MV-4-11 (cell line): ENCODE results near the gene NMNAT2.

ENCODE experiments used
- DNase-seq: peaks from one replicate; lab custom pipeline; 2025; lab: John Stamatoyannopoulos, UW

NMNAT2 gene

GRCh38 chr1:183313063-183313462 is 105.1 kb downstream of the NMNAT2 start:
- DNase-seq: no peak

GRCh38 chr1:183310753-183311479 is 107.3 kb downstream of the NMNAT2 start:
- DNase-seq: no peak

DNA sequence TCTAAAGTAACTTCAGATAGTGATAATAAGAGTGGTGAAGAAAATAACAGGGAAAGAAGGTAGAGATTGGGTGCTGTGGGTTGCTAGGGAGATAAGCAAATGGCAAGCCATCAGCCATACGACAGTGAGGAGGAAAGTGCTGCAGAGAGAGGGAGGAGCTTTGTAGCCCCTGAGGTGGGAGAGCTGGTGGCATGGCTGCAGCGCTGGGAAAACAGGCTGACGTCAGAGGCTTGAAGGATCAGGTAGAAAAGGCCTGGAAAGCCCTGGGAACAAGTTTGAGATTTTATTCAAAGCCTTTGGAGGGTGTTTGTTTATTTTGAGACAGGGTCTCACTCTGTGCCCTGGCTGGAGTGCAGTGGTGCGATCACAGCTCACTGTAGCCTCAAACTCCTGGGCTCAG is 109.5 kb downstream of the NMNAT2 start:
- DNase-seq: no peak

DNA sequence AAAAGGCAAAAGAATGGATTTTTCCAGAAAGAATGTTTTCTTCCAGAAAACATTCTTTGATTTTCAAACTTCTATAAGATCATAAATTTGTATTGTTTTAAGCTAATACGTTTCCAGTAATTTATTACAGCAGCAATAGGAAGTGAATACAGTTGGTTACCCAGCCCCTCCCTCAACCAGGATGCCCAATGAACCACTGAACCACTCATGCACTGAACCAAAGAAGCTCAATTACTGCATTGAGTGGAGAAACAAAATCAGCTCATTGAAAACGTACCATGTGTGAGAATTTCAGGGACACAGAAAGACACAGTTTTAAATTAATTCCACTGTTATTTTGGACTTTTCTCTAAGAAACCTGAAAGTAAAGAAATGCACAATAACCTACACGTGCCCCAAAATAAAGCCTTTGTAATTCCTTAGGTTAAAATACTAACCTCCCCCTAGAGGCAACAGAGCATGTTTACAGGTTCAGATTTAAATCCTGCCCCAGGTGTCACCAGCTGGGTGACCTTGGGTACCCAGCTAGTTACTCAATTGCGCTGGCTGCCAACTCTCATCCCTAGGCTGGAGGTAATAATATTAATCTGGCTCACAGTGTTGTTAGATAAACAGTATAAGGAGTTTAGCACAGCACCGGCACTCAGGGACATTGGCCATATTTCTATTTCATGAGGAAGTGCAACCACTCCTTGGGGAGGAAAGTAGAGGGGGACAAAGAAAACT is 111.7 kb downstream of the NMNAT2 start:
- DNase-seq: peak; percentile 5

- no peak for DNase-seq
Measured at GRCh38 chr1:183304440-183305107, 113.6 kb downstream of the NMNAT2 start.

DNA sequence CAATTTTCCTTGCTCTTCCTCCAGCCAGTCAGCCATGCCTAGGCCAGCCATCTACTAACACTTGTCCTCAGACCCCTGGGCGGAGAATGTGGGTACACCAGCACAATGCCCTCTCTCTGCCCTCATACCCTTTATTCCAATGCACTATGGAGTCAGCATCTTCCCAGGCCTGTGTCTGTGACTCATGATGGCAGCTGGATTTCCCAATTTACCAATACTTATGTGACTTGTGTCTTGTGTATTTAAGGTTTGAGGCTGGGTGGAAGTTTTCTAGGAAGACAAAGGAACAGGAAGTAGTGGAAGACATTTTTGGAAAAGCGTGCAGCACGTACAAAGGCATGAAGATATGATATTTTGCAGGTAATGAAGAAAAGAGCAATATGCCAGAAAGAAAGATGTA is 114.3 kb downstream of the NMNAT2 start:
- DNase-seq: no peak

DNA sequence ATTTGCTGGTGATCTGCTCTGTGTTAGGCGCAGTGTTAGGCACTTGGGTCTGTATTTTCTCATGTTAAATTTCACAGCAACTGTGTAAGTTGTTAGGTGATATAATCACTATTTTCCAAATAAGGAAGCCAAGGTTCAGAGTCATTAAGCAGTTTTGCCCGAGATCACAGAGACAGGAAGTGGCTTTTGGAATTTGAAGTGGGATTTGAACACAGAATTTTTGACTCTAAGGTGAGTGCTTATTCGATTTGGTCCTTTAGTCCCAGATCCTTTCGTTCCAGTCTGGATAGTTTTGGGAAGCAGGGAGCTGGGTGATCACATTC is 114.9 kb downstream of the NMNAT2 start:
- DNase-seq: no peak

DNA sequence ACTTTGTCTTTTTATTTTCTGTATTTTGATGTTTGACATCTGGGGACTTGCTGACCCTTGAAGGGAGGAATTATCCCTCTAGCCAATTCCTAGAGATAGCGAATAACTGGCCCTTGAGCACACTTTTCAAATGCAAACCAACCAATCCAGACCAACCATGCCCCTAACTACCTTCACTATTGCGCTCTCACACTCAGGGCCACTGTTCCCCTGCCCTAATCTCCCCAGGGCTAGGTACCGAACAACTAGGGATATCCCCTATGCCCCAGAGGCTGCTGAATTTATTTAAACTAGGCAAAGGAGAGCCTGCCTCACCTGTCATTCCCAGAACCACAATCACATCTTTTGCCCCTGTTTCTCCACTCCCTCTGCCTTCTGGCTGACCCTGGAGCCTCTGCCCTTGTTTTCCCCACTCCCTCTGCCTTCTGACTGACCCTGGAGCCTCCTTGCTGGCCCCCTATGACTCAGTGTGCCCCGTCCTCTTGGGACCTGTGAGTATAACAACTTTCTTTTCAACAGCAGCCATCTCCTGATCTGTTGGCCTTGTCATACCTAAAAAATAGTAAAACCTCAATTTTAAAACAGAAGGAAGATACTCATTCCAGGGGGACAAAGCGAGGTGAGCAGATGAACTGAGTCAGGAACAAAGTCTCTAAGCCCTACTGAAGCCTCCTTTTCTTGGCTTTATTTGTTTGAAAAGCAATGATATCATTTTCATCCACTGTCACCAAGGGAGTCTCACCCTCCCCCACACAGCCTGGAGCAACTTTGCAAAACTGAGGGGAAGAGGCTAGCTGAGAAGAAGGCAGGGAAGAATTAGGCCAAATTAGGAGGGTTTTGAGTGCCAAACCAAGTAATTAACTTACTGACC is 115.5 kb downstream of the NMNAT2 start:
- DNase-seq: no peak

DNA sequence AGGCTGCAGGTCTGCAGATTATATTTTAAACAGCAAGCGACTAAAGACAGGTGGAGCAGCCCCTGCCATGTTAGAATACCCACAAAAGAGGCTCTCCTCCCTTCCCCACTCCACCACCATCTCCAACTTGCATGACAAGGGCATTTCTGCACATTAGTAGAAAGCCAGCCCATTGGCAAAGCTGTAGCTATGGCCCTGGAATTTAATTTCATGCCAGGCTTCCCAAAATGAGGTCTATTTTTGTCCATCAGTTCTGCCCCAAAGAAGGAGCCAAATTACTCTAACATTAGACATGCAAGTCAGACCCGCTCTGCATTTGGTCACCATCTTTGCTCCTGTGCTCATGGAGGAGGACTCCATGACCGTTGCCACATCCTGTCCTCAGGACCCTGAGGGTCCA is 116.9 kb downstream of the NMNAT2 start:
- DNase-seq: no peak

DNA sequence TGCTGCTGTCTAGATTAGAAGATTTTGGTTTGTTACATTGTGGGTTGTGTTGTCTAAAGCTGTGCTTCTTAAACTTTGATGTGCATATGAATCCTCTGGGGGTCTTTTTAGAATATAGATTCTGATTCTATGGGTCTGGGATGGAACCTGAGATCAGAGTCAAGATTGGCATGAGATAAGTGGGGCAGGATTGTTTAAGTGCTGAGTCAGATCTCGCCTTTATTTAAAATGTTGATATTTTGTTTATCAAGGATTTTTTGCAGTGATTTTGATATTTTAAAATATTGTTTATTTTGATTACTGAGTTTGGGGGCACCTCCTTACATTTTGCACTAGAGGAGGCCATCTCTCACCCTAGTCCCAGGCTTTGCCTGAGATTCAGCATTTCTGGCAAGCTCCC is 117.4 kb downstream of the NMNAT2 start:
- no peak for DNase-seq

DNA sequence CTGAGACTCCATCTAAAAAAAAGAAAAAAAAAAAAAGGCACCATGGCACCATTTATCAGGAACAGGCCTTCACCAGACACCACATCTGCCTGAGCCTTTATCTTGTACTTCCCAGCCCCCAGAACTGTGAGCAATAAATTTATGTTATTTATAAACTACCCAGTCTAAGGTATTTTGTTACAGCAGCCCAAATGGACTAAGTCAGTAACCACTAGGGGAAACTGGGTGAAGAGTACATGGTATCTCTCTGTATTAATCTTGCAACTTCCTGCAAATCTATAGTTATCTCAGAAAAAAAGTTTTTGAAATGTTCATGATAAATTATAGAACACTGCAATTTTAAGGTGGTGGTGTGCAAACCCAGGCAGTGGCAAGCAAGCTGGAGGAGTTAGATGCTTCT is 117.8 kb downstream of the NMNAT2 start:
- no peak for DNase-seq

GRCh38 chr1:183296782-183297181 is 121.4 kb downstream of the NMNAT2 start:
- no peak for DNase-seq

- no peak for DNase-seq
Measured at GRCh38 chr1:183295521-183295920, 122.7 kb downstream of the NMNAT2 start.

DNA sequence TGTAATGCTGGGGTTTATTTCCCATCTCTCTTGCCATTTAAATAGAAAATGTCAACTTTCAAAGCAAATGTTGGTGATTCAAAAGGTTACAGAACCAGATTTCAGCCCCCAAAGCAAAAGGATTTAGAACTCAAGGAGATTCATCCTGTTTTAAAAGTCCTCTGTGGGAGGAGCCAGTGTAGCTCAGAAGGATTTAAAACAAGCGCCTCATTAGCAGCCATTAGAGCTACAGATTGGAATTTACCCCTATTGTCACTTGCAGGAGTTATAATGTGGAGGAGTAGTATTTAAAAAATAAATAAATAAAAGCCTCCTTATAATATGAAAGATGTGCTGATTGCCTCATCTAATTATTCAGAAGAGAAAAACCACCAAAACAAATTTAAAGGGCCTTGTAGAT is 124.3 kb downstream of the NMNAT2 start:
- DNase-seq: no peak

DNA sequence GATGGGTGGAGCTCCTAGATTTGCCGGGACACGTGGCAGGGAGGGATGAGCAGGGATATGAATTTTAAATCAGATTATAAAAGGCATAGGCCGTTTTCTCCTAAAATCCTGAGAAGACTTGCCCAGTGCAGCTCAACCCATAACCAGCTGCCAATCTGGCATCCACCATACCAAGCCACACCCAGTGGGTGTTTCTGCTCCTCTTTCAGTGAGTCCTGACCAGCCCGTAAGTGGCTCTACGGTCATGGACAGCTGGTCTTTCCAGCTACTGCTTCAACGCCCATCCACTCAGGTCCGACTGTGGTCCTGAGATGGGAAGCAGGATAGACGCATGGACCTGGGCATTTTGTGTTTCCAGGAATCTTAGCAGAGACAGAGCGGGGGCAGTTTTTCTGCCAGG is 124.9 kb downstream of the NMNAT2 start:
- no peak for DNase-seq

DNA sequence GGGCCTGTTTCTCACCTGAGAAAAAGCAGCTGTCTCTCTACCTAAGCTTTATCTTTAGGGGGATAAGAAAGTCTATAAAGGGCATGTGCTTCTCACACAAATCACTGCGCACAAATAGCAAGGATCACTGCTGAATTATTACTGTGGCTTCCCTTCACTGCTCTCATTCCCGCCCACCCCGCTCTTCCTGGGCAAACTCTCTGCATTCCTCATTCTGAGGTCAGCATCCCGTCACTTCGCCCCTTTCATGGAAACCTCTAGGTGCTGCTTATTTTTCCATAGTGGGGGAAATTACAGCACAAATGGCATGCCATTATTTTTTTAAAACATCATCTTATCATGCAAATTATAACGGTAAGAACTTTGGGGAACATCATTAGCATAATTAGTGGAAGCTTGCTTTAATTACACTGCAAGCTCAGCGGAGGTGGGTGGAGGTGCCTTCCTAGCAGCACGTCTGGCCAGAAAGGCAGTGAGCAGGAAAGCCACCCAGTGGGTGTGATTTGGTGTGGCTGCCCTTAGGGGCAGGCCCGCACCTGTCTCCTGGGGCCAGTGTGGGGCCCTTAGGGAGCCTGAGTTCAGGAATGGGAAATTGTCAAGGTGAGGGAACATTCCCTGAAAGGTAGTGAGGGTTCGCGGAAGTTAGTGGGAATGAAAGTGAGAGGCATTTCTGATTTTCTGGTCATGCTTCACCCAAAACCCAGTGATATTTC is 126.2 kb downstream of the NMNAT2 start:
- no peak for DNase-seq

DNA sequence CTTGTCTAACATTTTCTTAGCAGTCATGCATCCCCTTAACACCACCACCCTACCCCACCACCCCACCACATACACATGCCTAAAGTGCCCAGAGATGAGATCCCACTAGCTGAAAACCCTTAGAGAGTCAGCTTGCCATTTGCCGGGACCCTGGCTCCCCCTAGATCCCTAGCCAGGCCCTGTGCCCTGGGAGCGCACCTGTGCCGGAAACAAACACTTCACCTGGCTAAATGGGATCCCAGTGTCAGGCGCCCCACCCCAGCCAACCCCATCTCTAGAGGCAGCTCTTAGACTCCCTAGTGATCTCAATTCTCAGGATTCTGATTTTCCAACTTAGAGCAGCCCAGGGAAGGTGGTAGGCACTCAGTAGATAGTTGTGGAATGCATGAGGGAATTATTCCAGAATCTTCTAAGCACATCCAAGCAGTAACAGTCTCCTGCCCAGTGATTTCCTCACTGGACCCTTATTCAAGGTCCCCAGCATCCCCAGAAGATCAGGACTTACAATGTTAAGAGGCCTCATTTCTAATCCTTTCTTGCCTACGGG is 126.9 kb downstream of the NMNAT2 start:
- no peak for DNase-seq

DNA sequence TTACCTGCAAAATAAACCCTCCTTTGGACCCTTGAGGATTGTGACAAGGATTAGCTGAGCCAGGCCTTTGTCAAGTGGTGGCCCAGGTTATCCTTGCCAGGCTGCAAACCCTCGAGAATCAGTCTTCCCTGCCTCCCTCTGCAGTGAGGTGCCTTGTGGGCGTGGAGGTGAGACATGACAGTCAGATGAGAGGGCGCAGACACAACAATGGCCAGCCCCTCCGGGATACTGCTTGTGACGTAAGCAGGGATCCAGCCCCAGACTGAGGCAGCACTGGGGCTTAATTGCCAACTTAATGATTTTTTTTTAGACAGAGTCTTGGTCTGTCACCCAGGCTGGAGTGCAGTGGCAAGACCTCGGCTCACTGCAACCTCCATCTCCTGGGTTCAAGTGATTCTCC is 127.6 kb downstream of the NMNAT2 start:
- no peak for DNase-seq

GRCh38 chr1:183289051-183289496 is 129.1 kb downstream of the NMNAT2 start:
- no peak for DNase-seq

- DNase-seq: no peak
Measured at GRCh38 chr1:183288583-183288982, 129.6 kb downstream of the NMNAT2 start.

GRCh38 chr1:183287191-183287675 is 130.9 kb downstream of the NMNAT2 start:
- DNase-seq: no peak
